ENCODE results near the gene UNG. TPM values are rescaled to one million over a fixed set of nuclear protein-coding genes. Genes with fewer than 3 reads are reported as not detected.

UNG gene
- total RNA-seq, 1 donor: 28.3 TPM

DNA sequence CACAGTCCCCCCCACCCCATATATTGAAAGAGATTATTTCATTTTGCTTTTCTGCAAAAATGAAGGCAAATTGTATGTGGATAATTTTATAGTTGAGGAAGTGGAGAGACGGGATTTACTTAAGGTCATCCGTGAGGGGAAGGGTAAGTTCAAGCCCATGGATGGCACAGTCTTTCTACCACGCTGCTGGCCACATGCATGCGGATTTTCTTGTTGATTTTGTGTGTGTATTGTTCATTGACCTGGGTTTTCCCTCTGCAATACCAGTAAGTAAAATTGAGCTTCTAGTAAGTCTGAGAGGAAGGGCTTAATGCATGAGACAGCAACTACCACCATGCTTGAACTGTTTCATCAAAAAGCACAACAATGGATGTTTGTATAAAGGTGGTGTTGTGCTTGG, 54.1 kb downstream of the UNG start:
- DNase-seq (ENCODE audit: low read depth in 2 of 3, low spot score in 2 of 3): no peak

- DNase-seq (ENCODE audit: low read depth in 2 of 3, low spot score in 2 of 3): no peak
These were observed 56.5 kb downstream of the UNG start for GRCh38 chr12:109153821-109154441.

- peak; percentile 66 to 83 (median 76) for DNase-seq (ENCODE audit: low read depth in 2 of 3, low spot score in 2 of 3)
These were observed 57.3 kb downstream of the UNG start for GRCh38 chr12:109154451-109155438.

DNA sequence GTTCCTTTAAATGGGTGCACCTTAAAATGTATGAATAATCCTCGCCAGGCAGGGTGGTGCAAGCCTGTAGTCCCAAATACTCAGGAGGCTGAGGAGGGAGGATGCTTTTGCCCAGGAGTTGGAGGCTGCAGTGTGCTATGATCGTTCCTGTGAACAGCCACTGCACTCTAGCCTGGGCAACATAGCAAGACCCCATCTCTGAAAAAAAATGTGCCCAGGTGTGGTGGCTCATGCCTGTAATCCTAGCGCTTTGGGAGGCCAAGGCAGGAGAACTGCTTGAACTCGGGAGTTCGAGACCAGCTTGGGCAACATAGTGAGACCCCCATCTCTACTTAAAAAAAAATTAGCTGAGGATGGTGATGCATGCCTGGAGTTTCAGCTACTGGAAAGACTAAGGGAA, 58.6 kb downstream of the UNG start:
- no peak for DNase-seq (ENCODE audit: low read depth in 2 of 3, low spot score in 2 of 3)

- no peak for DNase-seq (ENCODE audit: low read depth in 2 of 3, low spot score in 2 of 3)
These were observed 59.2 kb downstream of the UNG start for GRCh38 chr12:109156586-109156985.

DNA sequence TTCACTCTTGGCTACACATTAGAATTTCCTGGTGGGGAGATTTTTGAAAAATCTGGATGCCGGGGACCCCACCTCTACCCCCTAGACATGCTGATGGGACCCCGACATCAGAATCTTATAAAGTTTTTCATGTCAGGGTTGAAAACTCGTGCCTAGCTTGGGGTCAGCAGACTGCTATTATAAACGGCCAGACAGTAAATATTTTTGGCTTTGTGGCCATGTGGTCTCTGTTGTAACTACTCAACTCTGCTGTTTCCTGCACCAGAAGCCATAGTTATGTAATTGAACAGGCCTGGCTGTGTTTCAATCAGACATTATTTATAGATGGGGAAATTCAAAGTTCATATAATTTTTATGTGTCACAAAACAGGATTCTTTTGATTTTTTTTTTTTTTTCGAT, 60.6 kb downstream of the UNG start:
- no peak for DNase-seq (ENCODE audit: low read depth in 2 of 3, low spot score in 2 of 3)

- no peak for DNase-seq (ENCODE audit: low read depth in 2 of 3, low spot score in 2 of 3)
These were observed 63.0 kb downstream of the UNG start for GRCh38 chr12:109160433-109160832.

Small RNA genes within 50 kb of the gene (small RNA-seq; reads per million reads assigned to genes)
- gene RNA5SP372: not detected

Other genes starting within 250 kb of the UNG start
- 10.8 TPM for gene SSH1, start 240.0 kb upstream of the UNG start, total RNA-seq
- not detected for gene DAO, start 217.5 kb upstream of the UNG start, total RNA-seq
- gene SVOP, start 76.5 kb upstream of the UNG start, total RNA-seq: under 0.01 TPM
- gene USP30, start 45.0 kb upstream of the UNG start, total RNA-seq: 27.2 TPM
- gene ALKBH2, start 4.1 kb upstream of the UNG start, total RNA-seq: 22.6 TPM
- 28.8 TPM for gene ACACB, start 19.0 kb downstream of the UNG start, total RNA-seq
- under 0.01 TPM for gene FOXN4, start 211.7 kb downstream of the UNG start, total RNA-seq